NCI-H1092 (cell line): ENCODE results near the gene SLC13A4.
A peak's percentile ranks its signal among the peaks of the same experiment; 100 is the strongest.
"Not testable (repeated sequence)": the region's sequence is repeated elsewhere in the genome, so short reads cannot be mapped to it uniquely, and the experiment has no call there.

Experiments
- DNase-seq: peaks from one replicate; lab custom pipeline; 2025; lab: John Stamatoyannopoulos, UW

The SLC13A4 gene

DNA sequence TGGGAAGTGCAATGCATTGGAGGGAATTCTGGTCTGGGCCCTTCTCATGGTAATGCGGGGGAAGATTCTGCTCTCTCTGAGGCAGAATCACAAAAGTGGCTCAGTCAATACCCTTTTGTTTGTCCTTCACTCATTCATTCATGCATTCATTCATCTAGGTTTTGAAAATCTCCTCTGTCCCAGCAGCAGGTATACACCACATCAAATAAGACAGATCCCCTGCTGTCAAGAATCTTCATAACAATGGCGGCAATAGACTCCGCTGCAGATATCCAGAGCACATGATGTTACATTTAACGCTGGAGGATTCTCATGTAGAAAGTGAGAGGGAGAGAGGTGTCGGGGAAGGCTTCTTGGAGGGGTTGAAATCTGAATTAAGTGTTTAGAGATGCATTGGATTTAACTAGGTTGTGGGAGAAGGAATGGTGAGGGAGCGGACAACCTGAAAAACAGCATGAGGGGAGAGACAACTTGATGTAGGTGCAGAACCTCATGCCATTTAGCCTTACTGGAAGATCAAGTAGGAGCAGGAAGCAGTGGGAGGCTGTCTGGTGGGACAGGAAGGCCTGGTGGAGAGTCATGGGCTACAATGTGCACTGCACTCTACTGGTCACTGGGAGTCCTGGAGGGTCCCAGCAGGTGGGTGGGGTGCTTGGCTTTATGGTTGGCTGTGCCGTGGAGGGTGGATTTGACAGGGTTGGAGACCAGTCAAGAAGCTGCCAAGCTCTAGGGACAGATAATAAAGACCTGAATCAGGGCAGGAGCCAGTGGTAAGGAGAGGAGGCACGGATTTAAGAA lies 25.8 kb upstream of the SLC13A4 start:
- no peak for DNase-seq

DNA sequence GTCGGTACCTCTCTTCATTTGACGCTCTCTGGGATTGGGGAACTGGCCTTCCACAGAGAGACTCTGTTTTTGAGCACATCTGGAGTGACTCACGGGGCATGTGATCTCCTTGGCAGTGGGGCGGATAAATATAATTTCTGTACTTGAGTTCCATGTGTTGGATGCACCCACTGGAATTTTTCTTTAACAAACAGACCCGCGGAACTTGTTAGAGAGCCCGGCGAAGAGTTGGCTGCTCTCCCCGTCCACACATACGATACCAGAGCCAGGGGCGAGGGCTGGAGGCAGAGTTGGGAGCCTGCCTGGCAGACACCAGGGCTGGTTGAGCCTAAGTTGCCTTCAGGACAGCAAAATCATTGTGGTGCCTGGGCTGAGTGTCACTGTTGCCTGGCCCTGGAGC lies 20.8 kb upstream of the SLC13A4 start, which contains the start of gene FAM180A:
TSS of gene FAM180A (minus strand) at position 44 of the 400 bp plus-strand sequence. CDS start 233 bp downstream, outside the sequence.
- no peak for DNase-seq

DNA sequence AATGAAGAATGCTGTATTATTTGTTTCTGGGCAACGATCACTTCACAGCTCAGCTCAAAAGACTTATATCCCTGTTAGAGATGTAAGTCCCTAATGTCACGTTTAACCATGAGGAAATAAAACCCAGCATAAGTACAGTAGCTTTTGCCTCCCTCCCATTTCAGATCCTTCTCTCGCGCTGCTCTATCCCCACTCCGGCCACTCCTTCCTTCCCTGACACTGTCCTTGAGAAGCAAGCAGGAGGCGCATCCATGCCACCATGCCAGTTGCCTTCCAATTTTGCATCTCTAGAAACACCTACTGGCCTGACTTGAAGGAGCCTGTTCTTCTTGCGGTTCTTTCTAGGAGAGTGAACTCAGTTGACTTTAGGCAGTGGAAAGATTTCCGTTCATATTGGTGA lies 19.4 kb upstream of the SLC13A4 start:
- no peak for DNase-seq

DNA sequence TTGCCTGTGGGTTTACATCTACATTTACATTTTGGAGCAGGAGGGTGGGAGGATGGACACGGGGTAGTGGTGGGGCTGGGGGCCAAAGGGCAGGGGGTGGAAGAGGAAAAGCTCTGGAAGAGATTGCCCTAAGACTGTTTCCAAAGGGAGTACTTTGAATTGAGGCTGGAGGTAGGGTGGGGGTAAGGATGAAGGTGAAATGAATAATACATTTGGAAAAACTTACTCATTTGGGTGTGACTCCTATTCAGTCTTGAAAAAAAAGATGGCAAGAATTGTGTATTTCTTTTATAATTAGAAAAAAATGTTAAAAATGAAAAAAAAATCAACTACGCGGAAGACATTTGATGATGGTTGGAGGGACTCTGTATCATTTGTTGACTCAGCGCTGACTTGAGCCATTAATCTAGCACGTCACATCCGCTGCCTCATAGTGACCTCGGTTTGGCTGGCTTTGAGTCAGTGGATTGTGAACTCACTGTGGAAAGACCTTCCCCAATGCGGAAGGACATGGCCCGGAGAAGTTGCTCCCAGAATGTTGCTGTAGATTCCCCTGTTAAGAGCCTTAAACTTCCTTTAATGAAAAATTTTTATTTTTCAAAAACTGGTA lies 17.8 kb upstream of the SLC13A4 start:
- no peak for DNase-seq

DNA sequence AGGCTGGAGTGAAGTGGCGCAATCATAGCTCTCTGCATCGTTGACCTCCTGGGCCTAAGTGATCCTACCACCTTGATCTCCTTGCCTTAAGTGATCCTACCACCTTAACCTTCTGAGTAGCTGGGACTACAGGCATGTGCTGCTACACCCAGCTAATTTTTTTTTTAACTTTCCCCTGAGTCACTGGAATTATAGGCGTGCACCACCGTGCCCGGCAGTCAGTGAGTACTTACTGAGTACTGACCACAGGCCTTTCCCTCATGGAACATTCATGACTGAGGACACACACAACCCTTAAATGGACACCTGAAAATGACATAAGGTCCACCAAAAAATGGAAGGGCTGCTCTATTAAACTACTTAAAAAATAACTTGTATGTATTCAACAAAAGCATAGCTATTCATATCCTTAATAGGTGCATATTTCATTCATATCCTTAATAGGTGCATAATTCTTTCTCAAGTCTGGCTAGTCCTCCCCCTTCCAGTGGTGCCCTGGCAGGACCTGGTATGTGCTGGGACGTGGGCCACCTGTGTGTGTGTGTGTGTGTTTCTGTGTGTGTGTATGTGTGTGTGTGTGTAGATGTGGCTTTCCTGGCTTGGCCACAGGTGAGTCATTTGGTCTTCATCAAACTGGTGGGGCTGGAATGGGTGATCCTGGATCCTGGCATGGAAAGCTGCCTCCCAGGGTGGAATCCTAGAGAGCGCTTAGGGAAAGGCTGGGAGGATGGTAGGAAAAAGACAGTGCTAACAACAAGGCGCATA lies 17.1 kb upstream of the SLC13A4 start:
- DNase-seq: no peak

DNA sequence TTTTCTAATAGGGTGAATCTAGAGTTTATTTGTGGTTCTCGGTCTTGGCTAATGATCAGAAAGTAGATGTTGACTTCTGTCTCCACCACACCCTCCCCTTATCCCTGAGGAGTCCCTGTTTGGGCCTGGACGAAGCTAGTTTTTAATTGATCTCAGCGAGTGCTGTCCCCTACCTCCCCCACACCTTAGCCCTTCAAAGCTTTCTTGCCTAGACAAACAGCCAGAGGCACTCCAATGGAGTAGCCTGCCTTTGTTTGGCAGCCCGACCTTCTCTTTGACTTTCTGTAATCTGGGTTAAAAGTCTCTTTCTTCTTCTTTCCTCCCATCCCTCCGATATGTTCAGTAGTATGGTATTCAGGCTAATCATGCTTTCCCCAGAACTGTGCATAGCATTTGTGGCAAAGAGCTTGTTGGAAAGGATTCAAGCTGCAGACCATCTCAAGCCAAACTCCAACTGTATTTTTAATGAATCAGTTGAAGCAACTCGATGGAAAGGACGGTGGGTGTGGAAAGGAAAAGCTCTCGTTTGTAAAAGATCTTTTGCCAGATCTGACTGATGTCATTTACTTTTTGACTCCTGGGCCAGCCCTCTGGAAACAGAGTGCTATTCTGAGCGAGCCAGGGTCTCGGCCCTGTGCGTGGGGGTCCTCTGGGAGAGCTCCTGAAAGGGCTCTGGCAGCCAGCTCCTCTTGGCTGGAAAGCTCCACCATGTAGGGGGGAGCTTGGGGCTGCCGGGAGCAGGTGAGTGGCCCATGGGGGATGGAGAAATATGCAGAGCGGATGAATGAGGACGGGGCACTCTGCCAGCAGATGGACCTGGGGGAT lies 16.1 kb upstream of the SLC13A4 start:
- peak; percentile 53 for DNase-seq

DNA sequence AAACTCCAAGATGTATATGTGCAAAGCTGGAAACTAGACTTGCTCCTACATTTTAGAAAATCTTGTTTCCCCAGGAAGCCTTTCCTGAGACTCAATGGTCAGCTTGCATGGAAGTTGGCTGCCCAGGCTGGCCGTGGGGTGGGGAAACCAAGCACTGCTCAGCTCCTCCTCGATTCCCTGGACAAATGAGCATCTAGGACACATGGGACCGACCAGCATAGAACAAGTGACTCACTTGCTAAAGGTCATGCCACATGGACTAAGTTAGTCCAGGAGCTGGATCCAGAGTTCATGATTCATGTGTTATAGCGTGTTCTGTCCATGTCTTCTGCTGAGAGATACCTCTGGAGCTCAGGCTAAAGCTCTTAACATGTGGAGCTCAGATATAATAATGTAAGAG lies 14.4 kb upstream of the SLC13A4 start:
- no peak for DNase-seq

DNA sequence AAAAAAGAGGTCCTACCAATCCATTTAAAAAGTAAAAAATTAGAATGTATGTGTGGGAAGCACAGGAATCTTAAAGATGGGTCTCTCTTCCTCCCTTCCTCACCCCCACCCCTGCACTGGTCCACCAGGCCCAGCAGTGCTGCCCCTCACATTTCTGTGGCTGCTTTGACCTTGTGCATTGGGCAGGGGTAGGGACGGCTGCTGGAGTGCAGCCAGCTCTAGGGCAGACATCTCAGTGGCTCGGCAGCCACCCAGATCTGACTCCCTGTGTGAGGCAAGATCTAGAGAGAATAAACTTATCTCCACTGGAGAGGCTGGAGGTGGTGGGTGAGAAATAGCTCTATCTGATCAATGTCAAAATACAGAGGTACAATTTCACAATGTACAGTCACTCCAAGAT lies 13.9 kb upstream of the SLC13A4 start:
- DNase-seq: no peak

DNA sequence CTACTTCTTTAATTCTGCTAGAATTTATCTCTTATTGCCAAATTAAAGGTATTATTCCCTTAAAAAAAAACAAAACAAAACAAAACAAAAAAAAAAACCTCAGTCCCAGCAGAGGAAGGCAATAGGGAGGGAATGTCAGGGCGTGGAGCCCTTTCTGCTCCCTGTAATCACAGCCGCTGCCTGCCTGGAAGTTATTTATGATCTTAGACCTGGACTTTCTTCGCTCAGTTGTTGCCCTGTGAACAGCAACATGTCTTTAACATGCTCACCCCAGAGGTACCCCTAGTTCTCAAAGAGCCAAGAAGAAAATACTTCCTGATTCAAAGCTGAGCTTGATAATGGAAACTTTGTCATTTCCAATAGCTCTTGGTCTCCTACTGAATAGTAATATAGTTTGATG lies 12.9 kb upstream of the SLC13A4 start:
- DNase-seq: no peak

DNA sequence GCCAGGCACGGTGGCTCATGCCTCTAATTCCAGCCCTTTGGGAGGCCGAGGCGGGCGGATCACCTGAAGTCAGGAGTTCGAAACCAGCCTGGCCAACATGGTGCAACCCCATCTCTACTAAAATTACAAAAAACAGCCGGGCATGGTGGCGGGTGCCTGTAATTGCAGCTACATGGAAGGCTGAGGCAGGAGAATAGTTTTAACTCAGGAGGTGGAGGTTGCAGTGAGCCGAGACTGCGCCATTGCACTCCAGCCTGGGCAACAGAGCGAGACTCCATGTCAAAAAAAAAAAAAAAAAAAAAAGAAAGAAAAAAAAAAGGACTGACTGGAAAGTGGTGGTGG lies 9.3 kb upstream of the SLC13A4 start:
- DNase-seq: not testable (repeated sequence)

DNA sequence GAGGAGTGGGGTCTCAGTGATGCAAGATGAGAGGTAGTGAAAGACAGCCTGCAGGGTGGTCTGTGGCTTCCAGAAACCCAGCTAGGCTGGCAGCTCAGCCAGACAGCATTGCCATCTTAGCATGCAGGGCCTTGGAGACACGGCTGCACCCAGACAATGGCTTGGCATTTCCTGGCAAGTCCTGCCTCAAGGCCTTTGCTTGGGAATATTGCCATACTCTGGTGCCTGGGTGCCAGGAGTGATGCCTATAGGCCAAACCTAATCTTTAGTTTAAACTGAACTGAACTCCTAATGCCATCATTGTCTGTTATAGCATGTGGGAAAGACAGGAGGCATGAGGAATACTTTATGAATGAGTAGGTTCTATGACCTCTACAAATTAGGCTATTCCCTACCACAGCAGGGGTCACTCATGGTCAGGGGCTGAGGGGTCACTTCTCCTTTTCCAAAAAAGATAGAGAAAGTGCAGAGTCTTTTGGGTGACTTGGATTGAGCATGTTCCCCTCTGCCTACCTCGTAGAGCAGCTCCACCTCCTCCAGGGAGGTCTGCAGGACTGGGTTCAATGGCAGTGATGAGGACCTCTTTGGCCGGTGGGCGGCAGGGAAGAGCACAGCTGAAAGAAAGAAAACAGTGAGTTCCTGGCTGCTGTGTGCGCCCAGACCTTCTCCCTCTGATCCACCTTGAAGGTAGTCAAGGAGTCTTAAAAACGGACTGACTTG lies 8.8 kb upstream of the SLC13A4 start:
- no peak for DNase-seq

DNA sequence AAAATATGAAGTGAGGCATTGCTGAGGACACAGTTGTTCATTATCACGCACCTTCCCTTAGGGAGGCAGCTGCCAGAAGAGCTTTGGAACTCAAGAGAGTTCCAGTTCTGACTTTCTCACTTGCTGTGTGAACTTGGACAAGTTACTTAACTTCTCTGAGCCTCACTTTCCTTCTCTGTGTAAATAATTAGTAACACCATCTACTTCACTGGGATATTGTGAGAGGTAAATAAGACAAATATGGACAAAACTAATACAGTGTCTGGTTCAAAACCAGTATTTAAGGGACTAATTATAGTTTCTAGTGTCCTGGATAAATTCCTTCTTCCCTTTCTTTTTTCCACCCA lies 6.3 kb upstream of the SLC13A4 start:
- DNase-seq: no peak

DNA sequence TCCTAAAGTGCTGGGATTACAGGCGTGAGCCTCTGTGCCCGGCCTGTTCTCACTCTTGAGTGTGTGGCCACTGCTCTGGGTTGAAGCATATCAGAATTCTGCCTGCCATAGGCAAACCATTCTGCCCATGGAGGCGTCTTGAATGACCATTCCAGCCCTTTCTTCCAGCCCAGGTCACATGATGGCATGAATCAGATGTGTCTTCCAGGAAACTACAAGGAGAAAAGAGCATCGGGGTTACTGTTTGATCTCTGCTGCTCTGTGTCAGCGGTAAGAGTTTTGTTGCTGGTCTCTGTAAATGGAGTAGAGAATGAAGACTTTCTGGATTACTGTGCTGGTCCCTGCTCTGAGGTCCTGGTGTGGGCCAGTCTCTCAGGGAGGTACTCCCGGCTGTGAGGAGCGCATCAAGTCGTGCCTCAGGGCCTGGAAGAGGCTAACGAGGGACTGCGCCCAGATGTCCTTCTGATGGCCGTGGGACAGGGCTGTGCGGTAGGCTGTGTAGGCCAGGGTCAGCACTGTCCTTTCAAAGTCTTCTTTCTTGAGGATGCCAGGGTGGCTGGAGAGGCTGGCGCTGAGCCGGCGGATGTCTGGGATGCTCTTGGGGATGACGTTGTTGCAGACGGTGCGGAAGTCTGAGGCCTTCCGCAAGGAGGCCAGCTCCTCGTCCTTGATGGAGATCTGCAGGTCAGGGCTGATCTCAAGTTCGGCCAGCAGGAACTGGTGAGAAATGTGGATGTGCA lies 5.8 kb upstream of the SLC13A4 start:
- DNase-seq: no peak

DNA sequence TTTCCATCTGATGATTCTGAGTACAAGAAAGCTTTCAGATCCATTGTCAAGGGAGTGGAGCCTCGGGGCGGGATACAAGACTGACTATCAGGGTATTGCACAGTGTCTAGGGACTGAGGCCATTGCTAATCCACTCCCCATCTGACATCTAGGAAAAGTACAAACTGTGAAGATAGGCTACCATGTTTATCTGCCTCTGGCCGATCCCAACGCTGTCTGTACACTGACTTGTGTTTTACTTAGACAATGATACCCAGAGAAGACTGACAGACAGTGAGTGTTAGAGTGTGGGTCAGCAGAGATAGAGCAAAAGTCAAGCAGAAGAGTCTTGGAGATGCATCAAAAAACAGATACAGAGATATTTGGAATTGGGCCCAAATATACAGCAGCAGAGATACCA lies 3.1 kb upstream of the SLC13A4 start:
- no peak for DNase-seq

DNA sequence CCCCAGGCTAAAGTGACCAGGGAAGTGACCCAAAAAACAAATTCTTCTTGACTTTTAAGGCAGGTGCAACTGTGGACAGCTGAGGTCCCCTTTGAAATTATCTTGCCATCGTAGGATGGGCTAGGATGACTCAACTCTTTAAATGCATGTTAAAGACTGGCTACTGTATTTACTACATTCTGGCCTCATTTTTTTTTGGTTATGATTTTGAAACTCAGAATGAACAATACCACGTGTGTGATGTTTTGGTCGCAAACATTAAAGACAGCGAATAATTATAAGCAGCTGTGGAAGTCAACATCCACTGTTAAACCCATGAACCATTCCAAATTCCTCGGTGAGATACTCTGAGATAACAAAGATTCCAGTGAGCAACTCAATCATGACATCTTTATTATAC lies 1.2 kb upstream of the SLC13A4 start:
- no peak for DNase-seq

DNA sequence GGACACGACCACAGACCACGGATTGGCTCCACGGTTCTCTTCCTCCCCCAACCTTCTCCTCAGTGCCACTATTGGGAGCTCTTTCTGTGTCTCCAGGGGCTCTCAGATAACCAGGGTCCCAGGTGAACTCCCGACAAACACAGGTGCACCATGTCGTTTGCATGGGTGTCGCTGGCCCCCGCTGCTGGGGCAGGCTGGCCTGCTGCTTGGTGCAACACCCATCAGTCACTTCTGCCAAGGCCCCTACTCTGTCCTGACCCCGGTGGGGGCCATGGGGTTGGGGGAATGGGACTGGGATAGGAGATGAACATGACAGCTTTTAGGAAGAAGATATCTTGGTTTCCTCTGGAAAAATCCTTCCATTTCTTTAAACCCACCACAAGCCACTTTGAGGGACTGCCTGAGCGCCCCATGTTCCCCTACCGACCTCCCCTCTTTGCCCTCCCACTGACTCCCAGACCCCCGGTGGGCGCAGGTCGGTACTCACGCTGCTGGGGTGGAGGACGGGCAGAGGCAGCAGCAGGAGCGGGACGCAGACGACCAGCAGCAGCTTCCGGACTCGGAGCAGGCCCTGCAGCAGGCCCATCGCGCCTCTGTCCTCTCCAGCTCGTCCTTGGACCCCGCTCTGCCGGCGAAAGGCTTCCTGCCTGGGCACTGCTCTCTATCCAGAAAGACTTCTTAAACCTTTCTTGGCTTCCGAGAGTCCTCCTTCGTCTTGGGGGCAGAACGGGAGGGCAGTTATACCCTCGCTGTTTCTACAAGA lies 894 bp downstream of the SLC13A4 start:
- no peak for DNase-seq

DNA sequence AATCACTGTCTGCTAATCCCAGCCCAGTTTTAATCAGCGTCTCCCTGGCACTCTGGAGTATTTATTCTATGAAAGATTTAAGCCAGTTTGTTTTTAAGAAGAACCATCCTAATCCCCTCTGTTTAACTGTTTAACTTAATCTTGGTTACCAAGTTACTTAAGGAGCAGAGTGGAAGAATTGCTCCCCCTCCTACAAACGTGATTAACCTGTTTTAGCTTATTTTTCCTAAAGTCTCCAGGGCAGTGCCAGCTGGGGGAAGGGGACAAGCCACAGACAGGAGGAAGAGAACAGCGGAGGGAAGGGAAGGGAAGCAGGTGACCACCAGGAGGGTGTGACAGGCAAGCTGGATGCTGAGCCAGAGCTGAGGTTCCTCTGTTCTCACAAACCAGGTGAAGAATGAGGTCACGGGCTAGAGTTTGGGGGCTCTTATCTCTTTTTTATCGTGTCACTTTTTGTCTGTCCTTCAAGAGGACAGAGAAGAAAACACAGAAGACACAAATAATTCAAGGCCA lies 1.7 kb downstream of the SLC13A4 start:
- no peak for DNase-seq

DNA sequence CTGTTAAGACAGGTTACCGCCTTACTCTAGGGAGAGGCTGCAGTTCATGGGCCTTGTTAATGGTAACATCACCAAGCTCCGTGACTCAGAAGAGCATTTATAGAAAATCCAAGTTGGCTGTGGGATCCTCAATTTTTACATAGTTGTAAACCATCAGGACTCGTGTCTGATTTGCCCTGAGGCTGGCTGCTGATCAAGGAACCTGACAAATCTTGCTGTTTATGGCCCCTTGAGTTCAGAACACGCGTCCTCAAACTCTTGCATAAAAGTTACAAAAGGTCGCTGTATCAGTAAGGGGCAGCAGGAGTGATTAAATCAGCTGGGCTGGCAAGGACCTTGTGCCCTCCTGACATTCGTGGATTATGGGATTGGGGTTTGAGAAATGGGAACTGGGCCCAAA lies 4.6 kb downstream of the SLC13A4 start:
- DNase-seq: no peak

DNA sequence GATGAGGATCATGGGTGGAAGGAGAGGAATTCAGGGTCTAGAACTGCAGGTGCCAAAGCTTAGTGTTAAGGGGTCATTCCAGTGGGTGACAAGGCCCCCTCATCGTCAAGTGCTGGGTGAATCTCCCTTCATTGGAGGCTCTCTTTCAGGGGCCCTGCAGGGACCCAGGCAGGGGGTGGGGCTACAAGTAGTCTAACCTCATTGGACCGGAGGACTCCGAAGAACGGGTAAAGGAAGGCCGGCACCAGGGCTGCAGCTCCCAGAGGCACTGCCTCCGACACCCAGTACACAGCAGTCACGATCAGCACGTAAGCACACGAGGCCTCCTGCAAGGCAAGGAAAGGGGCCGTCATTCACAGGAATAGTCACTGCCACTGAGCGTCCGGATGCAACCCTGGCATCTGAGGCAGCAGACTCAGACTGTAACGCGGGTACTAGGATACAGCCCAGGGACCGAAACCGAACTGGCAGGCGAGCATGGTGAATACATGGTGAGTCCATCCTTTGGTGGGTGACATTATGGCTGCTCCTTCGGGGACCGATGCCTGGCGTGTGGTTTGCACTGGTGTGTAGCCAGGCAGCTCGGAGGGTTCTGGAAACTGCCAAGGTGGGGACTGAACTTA lies 6.7 kb downstream of the SLC13A4 start:
- DNase-seq: no peak

DNA sequence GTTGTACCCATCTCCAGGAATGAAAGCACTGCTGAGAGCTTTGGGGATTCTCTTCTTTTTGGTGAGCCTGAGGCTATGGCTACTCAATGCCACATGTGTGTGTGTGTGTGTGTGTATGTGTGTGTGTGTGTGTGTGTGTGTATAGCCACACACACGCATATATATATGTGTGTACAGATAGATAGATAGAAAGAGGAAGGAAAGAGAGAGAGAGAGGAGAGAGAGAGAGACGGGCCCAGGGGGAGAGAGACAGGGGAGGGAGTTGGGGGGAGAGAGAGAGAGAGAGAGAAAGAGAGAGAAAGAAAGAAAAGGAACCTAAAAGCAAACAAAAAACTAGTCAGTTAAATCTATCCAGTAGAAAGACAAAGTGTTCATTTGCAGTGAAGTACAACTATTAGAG lies 8.3 kb downstream of the SLC13A4 start:
- DNase-seq: no peak
